SJCRH30 (cell line): ENCODE measurements around the gene OR11A1. TPM values are rescaled to one million over a fixed set of nuclear protein-coding genes. Genes with fewer than 3 reads are reported as not detected.

Experiments used
- DNase-seq, 2 experiments: peaks; one replicate each; pipeline ENCODE4 v3.0.0-alpha.2; 2015 to 2020
- H3K27ac ChIP-seq: fragments of 250-450 bp; sonication (Bioruptor Pico); 2 replicates; pipeline ENCODE4 v1.5.1; 2020; ENCODE audit warnings: mild to moderate bottlenecking, moderate library complexity
- H3K27me3 ChIP-seq: fragments of 250-450 bp; sonication (Bioruptor Pico); 2 replicates; pipeline ENCODE4 v1.5.1; 2020; ENCODE audit warnings: mild to moderate bottlenecking, moderate library complexity
- H3K36me3 ChIP-seq: fragments of 250-450 bp; sonication (Bioruptor Pico); 2 replicates; pipeline ENCODE4 v1.5.1; 2020; ENCODE audit warnings: mild to moderate bottlenecking, moderate library complexity
- H3K4me1 ChIP-seq: fragments of 250-450 bp; sonication (Bioruptor Pico); 2 replicates; pipeline ENCODE4 v1.5.1; 2020; ENCODE audit warnings: mild to moderate bottlenecking, moderate library complexity
- H3K4me3 ChIP-seq: fragments of 250-450 bp; sonication (Bioruptor Pico); 2 replicates; pipeline ENCODE4 v1.5.1; 2020; ENCODE audit warnings: mild to moderate bottlenecking, moderate library complexity
- H3K9me3 ChIP-seq: fragments of 250-450 bp; sonication (Bioruptor Pico); replicated peaks from 2 replicates; pipeline ENCODE4 v1.5.1; 2020; ENCODE audit warnings: mild to moderate bottlenecking, moderate library complexity
- total RNA-seq: library from RNA; depleted of rRNA; stranded (reverse); fragments of >200 nt; shearing (Covaris generic); gene quantifications from 2 replicates; pipeline ENCODE4 v1.2.3, GENCODE V29; 2014

The OR11A1 gene
- total RNA-seq, 1 experiment from 2014 or later, result not detected

DNA sequence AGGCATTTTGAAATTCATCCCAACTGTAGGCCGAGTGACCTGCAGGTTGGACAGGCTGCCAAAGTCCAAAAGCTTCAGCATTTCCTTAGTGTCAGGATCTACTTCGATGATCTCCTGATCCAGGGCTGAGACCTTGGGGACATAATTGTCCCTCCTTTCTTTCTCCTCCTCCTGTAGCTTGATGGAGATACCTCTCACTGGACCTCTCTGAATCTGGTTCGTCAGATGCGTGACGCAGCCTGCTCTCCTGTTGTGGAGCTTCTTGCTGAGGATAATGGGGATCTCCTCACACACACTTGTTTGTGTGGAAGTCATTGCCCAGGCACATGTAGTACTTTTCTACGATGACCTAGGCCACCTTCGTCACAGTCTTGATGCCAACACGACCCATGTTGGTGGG lies 32.4 kb upstream of the OR11A1 start:
- Histone ChIP-seq H3K27ac (no peak overlapping the region), H3K4me3 (no peak overlapping the region)
- DNase-seq, result no peak

DNA sequence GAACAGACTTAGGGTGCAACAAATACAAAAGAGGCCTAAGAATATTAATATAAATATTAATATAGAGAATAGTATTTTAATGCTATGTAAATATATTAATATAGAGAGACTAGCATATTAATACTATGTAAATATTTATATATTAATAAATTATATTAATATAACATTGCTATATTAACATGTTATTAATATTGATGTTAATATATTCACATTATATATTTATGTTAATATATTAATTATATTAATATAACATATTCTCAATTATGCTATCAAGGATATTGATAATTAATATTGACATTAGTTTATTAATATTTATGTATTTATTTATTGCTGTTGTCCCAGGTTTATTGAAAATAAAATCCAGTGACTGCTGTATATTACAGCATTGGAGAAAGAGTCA lies 32.0 kb upstream of the OR11A1 start:
- DNase-seq, result no peak
- no peaks in the 10 kb centered on the region; the same call in 1 of the 2 replicates for H3K9me3 ChIP-seq
- H3K27ac ChIP-seq, result no peak overlapping the region
- H3K4me3 ChIP-seq, result no peak overlapping the region
- no peaks in the 10 kb centered on the region for H3K36me3 ChIP-seq
- no peaks in the 10 kb centered on the region for H3K27me3 ChIP-seq
- no peaks in the 10 kb centered on the region for H3K4me1 ChIP-seq

More for the DNA sequence above, 32.4 kb upstream of the OR11A1 start:
- Histone ChIP-seq H3K36me3 (no peaks in the 10 kb centered on the region), H3K9me3 (no peaks in the 10 kb centered on the region; the same call in 1 of the 2 replicates), H3K4me1 (no peaks in the 10 kb centered on the region), H3K27me3 (no peaks in the 10 kb centered on the region)

DNA sequence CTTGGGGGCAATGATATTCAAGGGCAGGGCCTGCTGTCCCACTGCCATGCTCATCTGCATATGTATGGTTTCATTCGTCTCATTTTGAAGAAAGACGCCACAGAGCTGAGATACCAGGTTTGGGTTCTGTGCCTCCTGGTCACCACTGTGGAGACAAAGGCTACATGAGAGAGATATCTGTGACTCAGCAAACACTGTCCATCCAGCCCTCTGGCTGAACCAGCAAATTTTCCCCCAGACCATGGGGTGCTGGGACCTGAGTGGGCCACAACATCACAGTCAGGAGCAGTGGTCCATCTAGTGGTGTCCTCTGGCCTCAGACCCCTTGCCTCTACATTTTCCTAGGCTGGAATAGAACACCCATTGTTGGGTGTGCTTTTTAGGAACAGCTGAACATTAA lies 30.8 kb upstream of the OR11A1 start, which contains the start of gene MAS1L:
Gene MAS1L (minus strand): TSS at position 297 of the 400 bp plus-strand sequence. CDS start 54 bp downstream, at position 243.
- Histone ChIP-seq H3K4me1 (no peaks in the 10 kb centered on the region), H3K4me3 (no peak within 1 kb of the TSS), H3K27ac (no peak within 1 kb of the TSS), H3K36me3 (no peaks in the 10 kb centered on the region), H3K9me3 (no peaks in the 10 kb centered on the region; the same call in 1 of the 2 replicates), H3K27me3 (no peaks in the 10 kb centered on the region)
- no peak for DNase-seq

DNA sequence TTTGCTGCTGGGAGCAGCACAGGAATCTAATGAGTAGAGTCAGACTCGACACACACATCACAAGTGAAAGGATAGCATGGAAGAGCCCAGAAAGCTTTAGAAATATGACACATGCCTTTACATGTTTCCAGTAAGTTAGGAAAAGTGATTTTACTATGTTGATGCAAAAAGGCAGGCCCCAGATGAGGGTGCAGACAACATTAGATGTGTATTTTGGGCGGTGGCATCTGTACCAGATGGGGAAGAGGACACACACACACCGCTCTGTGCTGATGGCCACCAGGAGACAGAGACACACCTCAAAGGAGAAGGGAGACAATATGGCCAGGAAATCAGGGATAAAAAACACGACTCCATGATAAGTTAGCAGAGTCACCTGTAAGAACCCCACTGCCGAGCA lies 30.3 kb upstream of the OR11A1 start:
- no peak overlapping the region for H3K27ac ChIP-seq
- DNase-seq, result no peak
- no peaks in the 10 kb centered on the region for H3K4me1 ChIP-seq
- H3K9me3 ChIP-seq, result no peaks in the 10 kb centered on the region; the same call in 1 of the 2 replicates
- no peaks in the 10 kb centered on the region for H3K36me3 ChIP-seq
- no peaks in the 10 kb centered on the region for H3K27me3 ChIP-seq
- no peak overlapping the region for H3K4me3 ChIP-seq

DNA sequence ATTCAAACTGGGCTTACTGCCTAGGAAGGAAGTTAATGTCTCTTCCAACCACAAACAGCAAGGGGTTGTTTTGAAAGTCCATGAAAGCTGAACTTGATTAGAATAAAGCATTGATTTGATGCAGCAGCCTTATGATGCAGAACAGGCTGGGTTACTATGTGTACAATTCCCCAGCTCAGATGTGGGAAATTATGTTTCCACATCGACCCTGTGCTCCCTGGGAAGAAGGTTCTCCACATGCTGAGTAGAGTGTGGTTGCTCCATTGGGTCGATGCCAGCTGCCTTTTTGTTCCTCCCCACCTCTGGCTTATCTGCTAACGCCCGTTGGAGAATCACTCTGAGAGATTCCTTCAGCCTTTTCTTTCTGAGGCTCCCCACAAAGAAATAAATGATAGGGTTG lies 29.7 kb upstream of the OR11A1 start:
- no peak overlapping the region for H3K27ac ChIP-seq
- H3K27me3 ChIP-seq, result no peaks in the 10 kb centered on the region
- no peaks in the 10 kb centered on the region for H3K4me1 ChIP-seq
- H3K9me3 ChIP-seq, result no peaks in the 10 kb centered on the region; the same call in 1 of the 2 replicates
- no peaks in the 10 kb centered on the region for H3K36me3 ChIP-seq
- H3K4me3 ChIP-seq, result no peak overlapping the region
- no peak for DNase-seq

DNA sequence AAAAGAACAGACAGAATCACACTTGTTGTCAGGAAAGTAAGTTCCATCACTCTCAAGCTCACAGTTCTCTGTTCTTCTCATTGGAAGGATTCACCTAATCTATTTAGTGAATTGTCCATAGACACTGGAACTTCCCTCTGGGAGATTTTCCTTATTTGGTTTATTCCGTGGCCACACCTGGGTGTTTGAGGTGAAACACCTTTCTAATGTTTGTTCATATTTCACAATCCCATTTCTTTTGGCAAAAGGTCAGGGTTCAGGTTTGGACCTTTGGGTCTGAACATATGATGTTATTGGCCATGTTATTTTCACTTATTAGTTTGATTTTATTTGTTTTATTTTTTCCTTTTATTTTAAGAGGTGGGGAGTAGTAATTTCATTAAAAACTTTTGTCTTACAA lies 26.9 kb upstream of the OR11A1 start:
- H3K27ac ChIP-seq, result no peak overlapping the region
- no peak overlapping the region for H3K4me3 ChIP-seq

DNA sequence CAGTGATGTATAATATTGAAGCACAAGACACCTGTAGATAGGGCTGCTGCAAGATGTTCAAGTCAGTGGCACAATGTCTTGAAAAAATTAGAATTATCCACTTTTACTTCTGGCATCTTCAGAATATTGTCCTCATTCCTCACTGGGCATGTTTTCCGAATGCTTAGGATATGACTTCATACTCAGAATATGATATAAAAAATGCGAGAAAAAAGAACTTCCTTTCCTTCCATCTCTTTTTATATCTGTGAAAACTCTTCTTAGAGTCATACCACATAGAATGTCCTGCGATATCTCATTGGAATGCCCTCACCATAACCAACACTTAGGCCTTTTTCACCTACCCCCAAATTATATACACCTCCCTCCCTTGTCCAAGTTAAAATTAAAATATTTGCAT lies 26.3 kb upstream of the OR11A1 start:
- Histone ChIP-seq H3K4me3 (no peak overlapping the region), H3K4me1 (no peaks in the 10 kb centered on the region), H3K9me3 (no peaks in the 10 kb centered on the region; the same call in 1 of the 2 replicates), H3K36me3 (no peaks in the 10 kb centered on the region), H3K27me3 (no peaks in the 10 kb centered on the region), H3K27ac (no peak overlapping the region)
- no peak for DNase-seq

More for the DNA sequence above, 26.9 kb upstream of the OR11A1 start:
- Histone ChIP-seq H3K4me1 (no peaks in the 10 kb centered on the region), H3K9me3 (no peaks in the 10 kb centered on the region; the same call in 1 of the 2 replicates), H3K27me3 (no peaks in the 10 kb centered on the region), H3K36me3 (no peaks in the 10 kb centered on the region)
- no peak for DNase-seq

DNA sequence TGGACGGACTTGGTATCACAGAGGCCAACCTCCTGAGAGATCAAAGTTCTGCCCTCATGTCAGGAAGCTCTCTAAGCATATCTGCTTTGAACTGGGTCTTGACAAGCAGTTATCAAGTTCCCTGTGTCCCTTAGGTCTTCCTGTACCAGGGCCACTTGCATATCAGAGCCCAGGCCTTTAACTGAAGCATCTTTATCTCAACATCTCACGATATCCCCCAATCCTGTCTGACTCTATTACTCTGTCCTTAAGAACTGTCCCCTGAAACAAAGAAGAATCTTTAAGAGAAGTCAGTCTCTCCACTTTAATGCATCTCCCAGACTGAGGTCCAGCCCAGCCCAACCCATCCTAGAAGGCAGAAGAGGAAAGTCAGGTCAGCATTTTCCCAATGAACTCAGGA lies 22.7 kb upstream of the OR11A1 start:
- no peaks in the 10 kb centered on the region for H3K4me1 ChIP-seq
- no peaks in the 10 kb centered on the region for H3K27me3 ChIP-seq
- no peak for DNase-seq
- H3K9me3 ChIP-seq, result no peaks in the 10 kb centered on the region; the same call in 1 of the 2 replicates
- no peak overlapping the region for H3K27ac ChIP-seq
- H3K4me3 ChIP-seq, result no peak overlapping the region
- H3K36me3 ChIP-seq, result no peaks in the 10 kb centered on the region

DNA sequence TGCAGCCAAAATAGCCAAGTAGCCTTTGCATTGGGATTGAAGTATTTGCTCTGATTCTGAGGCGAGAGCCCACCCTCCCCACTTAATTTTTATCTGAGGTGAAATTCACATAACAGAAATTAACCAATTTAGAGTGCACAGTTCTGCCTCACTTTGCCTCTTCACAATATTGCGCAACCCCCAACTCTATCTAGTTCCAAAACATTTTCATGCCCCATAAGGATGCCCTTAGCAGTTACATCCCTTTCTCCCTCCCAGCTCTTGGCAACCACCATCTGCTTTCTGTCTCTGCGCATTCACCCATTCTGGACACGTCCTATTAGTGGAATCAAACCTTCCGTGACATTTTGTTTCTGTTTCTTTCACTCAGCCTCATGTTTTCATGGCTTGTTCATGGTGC lies 21.9 kb upstream of the OR11A1 start:
- no peak for DNase-seq
- Histone ChIP-seq H3K27ac (no peak overlapping the region), H3K9me3 (no peaks in the 10 kb centered on the region), H3K27me3 (no peaks in the 10 kb centered on the region), H3K4me1 (no peaks in the 10 kb centered on the region), H3K36me3 (no peaks in the 10 kb centered on the region), H3K4me3 (no peak overlapping the region)

DNA sequence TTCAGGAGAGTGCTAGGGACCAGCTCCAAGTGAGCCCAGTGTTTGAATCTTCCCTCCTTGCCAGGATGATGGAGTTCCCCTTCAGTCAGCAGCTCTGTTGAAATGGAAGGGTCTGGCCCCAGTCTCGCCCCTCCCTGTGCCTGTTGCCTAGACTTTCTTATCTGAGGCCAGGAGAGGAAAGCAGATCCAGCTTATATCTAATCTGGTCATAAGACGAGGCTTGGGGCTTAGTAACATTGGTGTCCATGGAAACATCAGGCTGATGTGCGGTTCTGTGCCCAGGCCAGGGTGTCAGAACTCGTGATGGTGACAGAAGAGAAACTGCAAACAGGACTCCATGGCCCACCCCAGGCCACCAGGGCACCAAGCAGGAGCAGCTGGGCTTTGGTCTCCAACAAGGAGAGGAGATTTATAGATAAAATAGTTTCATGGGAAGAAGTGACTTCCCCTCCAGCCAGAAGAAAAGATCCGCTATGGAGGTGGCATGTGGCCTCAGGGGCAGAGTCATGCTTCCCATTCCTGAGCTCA lies 21.1 kb upstream of the OR11A1 start:
- Histone ChIP-seq H3K27ac (no peak overlapping the region), H3K4me3 (no peak overlapping the region), H3K27me3 (no peaks in the 10 kb centered on the region), H3K36me3 (no peaks in the 10 kb centered on the region), H3K9me3 (no peaks in the 10 kb centered on the region), H3K4me1 (no peaks in the 10 kb centered on the region)
- no peak for DNase-seq

DNA sequence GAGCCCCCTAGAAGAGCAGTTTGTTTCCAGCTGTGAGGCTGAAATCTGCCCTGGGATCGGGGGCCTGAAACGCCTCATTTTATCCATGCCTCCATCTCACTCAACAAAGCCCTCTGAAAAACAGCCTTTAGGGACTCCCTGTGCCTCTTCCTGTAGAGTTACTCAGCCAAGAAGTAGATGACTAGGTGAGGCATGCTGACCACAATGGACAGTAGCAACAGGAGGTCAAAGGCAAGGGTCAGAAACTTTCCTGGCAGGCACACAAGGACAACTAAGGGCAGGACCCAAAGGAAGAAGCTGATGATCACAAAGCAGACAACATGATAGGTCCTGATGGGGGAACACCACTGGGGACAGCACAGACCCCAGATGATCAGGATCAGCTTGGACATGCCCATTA lies 18.1 kb upstream of the OR11A1 start:
- no peak overlapping the region for H3K4me3 ChIP-seq
- H3K4me1 ChIP-seq, result no peaks in the 10 kb centered on the region
- H3K27ac ChIP-seq, result no peak overlapping the region
- H3K27me3 ChIP-seq, result no peaks in the 10 kb centered on the region
- H3K36me3 ChIP-seq, result no peaks in the 10 kb centered on the region
- DNase-seq, result no peak
- H3K9me3 ChIP-seq, result no peaks in the 10 kb centered on the region

DNA sequence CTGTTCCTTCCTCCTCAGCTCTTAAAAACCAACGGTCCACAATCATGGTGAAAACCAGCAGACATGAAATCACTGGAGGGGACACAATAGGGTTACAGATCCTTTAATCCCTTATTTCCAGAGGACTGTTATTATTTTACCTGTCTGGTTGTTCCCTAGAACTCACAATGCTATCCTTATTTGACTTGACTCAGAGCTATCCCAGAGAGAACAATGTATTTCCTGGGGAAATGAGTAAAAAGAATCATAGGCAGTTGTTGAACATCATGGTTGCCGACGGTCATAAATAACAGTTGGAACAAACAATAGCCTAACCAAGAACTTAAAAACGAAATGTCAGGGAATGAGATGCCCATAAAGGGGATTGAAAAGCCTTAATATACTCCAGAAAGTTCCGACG lies 9.4 kb upstream of the OR11A1 start:
- Histone ChIP-seq H3K27ac (no peak overlapping the region), H3K4me1 (no peaks in the 10 kb centered on the region), H3K27me3 (no peaks in the 10 kb centered on the region; the same call in 1 of the 2 replicates), H3K9me3 (no peaks in the 10 kb centered on the region), H3K4me3 (no peak overlapping the region), H3K36me3 (no peaks in the 10 kb centered on the region)
- no peak for DNase-seq

DNA sequence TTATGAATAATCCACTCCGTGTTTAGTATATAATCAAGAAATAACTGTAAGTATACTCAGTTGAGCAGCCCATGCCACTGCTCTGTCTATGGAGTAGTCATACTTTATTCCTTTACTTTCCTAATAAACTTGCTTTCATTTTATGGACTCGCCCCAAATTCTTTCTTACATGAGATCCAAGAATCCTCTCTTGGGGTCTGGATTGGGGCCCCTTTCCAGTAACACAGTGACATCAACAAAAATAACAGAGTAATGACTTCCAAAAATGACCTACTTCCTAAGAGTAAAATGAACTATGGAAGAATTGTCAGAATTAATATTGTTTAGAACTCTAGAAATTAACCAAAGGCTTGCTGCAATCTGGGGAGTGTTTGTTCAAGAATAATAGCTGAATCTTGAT lies 8.9 kb upstream of the OR11A1 start:
- no peak overlapping the region for H3K27ac ChIP-seq
- no peak for DNase-seq
- H3K4me3 ChIP-seq, result no peak overlapping the region
- no peaks in the 10 kb centered on the region for H3K36me3 ChIP-seq
- H3K27me3 ChIP-seq, result no peaks in the 10 kb centered on the region; the same call in 1 of the 2 replicates
- no peaks in the 10 kb centered on the region for H3K4me1 ChIP-seq
- no peaks in the 10 kb centered on the region for H3K9me3 ChIP-seq

DNA sequence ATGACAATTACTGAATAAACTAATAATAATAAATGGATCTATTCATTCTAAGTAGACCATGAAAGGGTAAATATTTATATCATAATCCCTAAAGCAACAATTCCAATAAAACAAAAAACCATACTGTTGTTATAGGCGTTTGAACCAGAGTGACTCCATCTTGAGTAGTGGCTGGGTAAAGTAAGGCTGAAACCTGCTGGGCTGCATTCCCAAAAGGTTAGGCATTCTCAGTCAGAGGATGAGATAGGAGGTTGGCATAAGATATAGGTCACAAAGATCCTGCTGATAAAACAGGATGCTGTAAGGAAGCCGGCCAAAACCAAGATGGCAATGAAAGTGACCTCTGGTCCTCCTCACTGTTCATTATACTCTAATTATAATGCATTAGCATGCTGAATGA lies 8.4 kb upstream of the OR11A1 start:
- H3K4me3 ChIP-seq, result no peak overlapping the region
- no peaks in the 10 kb centered on the region for H3K4me1 ChIP-seq
- no peaks in the 10 kb centered on the region for H3K36me3 ChIP-seq
- H3K9me3 ChIP-seq, result no peaks in the 10 kb centered on the region
- H3K27me3 ChIP-seq, result no peaks in the 10 kb centered on the region; the same call in 1 of the 2 replicates
- no peak overlapping the region for H3K27ac ChIP-seq
- no peak for DNase-seq

DNA sequence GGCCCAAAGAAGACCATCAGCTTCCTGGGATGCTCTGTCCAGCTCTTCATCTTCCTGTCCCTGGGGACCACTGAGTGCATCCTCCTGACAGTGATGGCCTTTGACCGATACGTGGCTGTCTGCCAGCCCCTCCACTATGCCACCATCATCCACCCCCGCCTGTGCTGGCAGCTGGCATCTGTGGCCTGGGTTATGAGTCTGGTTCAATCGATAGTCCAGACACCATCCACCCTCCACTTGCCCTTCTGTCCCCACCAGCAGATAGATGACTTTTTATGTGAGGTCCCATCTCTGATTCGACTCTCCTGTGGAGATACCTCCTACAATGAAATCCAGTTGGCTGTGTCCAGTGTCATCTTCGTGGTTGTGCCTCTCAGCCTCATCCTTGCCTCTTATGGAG lies 5.2 kb upstream of the OR11A1 start:
- Histone ChIP-seq H3K36me3 (no peaks in the 10 kb centered on the region), H3K27ac (no peak overlapping the region), H3K9me3 (no peaks in the 10 kb centered on the region), H3K4me3 (no peak overlapping the region), H3K4me1 (no peaks in the 10 kb centered on the region), H3K27me3 (no peaks in the 10 kb centered on the region; the same call in 1 of the 2 replicates)
- DNase-seq, result no peak
